Pancreas (tissue), 10 donors: Measurements from ENCODE around the gene F13B. TPM values are rescaled to one million over a fixed set of nuclear protein-coding genes. Genes with fewer than 3 reads are reported as not detected.

Source experiments
- ATAC-seq, 4 donors: fragments of 200-7000 bp; cut with Tn5 transposase; one replicate each; pipeline versions ENCODE4 v1.8.0 to v1.9.1; 2020; ENCODE audit warnings: mild to moderate bottlenecking in 4 of 4, moderate library complexity in 4 of 4
- DNase-seq, 6 donors: peaks; one replicate each; pipeline ENCODE4 v3.0.0-alpha.2; 2020
- FAIRE-seq: peaks from 2 replicates; lab custom pipeline; 2012; peaks lifted over from hg19 to GRCh38; lab: Jason Lieb, UNC
- H3K27ac ChIP-seq, 4 donors: fragments of 200-600 bp; sonication (generic); 1 replicate in 3 of 4; 2 replicates in 1 of 4; pipeline versions ENCODE4 v1.5.0 to v1.8.0; 2020
- H3K27me3 ChIP-seq, 4 donors: fragments of 200-600 bp; one replicate each; pipeline ENCODE4 v1.8.0; 2021
- H3K36me3 ChIP-seq, 3 donors: fragments of 200-600 bp; sonication (generic) in 1 of 3; one replicate each; pipeline versions ENCODE4 v1.5.0 to v1.8.0; 2020 to 2021
- H3K4me1 ChIP-seq, 3 donors: fragments of 200-600 bp; one replicate each; pipeline ENCODE4 v1.8.0; 2021
- H3K4me3 ChIP-seq, 4 donors: fragments of 200-600 bp; sonication (generic) in 2 of 4; one replicate each; pipeline versions ENCODE4 v1.5.0 to v1.8.0; 2020 to 2021
- H3K9me3 ChIP-seq, 4 donors: fragments of 200-600 bp; one replicate each; pipeline ENCODE4 v1.8.0; 2021
- CTCF ChIP-seq, 4 donors: fragments of 200-600 bp; sonication (generic) in 3 of 4; IDR thresholded peaks; one replicate each; pipeline versions ENCODE4 v1.5.0 to v1.8.0; 2021; ENCODE audit warnings: antibody characterized with exemption in 4 of 4
- WGBS, 2 donors: extraction: QIAGEN DNeasy Blood & Tissue Kit; methylation state at CpG; one replicate each; pipeline ENCODE4 v1.1.7; 2013; 5-methylcytosine and 5-hydroxymethylcytosine counted together
- intact Hi-C, 3 donors: fragments of 100-400 bp; cut with DNase I; formaldehyde crosslinking; loops; one replicate each; pipeline versions ENCODE4 v1.11.1 to v1.14.2; 2022
- polyA plus RNA-seq, 2 donors: library from polyadenylated mRNA; stranded (reverse); fragments of 200-250 nt; gene quantifications; one replicate each; pipeline ENCODE4 v1.2.3, GENCODE V29; 2013
- total RNA-seq, 6 donors: library from RNA; stranded (reverse); fragmentation: NEBNext Ultra II Directional in 4 of 6; extraction: Animal tissue kit (Norgen Biotek cat#: 25700) in 4 of 6; gene quantifications; one replicate each; pipeline versions ENCODE4 v1.2.1 to v1.2.4, GENCODE V29; 2021 to 2023
- donor health status: healthy with polysubstance abuse.
- donor health status: DM: no; HTN: no; CAD: no; lungs with moderate emphysema.
- donor health status: DM: no; HTN: no; CAD: no.
- donor health status: control.
- donor health status: control.
- donor health status: Bipolar disorder and iron deficiency.
- donor health status: DM: yes; HTN: yes; CAD: no.
- donor health status: DM: no; HTN: no; CAD: no.
- donor health status: DM: no; HTN: no; CAD: no.
- donor health status: DM: yes; HTN: yes; CAD: no.

Gene F13B
- total and polyA plus RNA-seq, 8 donors = not detected

- Histone ChIP-seq H3K36me3 (no peaks in the 10 kb centered on the region), H3K27ac (no peak overlapping the region), H3K9me3 (no peaks in the 10 kb centered on the region), H3K4me1 (no peaks in the 10 kb centered on the region), H3K4me3 (no peak overlapping the region), H3K27me3 (no peaks in the 10 kb centered on the region)
- DNase-seq = no peak
- ATAC-seq = no peak
- TF ChIP-seq CTCF (IDR thresholded peaks at IDR 0.05) = no peak
- 59 to 71% methylated on average over 2 of the region's 2 CpGs for WGBS, 2 donors
- FAIRE-seq = no peak
- intact Hi-C loops = no loop called here
These were observed 3.8 kb downstream of the F13B start for GRCh38 chr1:197063212-197063611.

- H3K27me3 ChIP-seq = no peaks in the 10 kb centered on the region
- no peak overlapping the region for H3K4me3 ChIP-seq
- H3K9me3 ChIP-seq = no peaks in the 10 kb centered on the region
- no peaks in the 10 kb centered on the region for H3K36me3 ChIP-seq
- no peak for TF ChIP-seq CTCF (IDR thresholded peaks at IDR 0.05)
- intact Hi-C loops = no loop called here
- no peaks in the 10 kb centered on the region for H3K4me1 ChIP-seq
- ATAC-seq (no peak), FAIRE-seq (no peak), DNase-seq (no peak)
- 61 to 89% methylated on average over 2 of the region's 2 CpGs for WGBS, 2 donors
- no peak overlapping the region for H3K27ac ChIP-seq
These were observed 4.4 kb downstream of the F13B start for GRCh38 chr1:197062692-197063091.

- ATAC-seq (no peak), FAIRE-seq (no peak), DNase-seq (no peak)
- Histone ChIP-seq H3K36me3 (no peaks in the 10 kb centered on the region), H3K9me3 (no peaks in the 10 kb centered on the region), H3K27ac (no peak overlapping the region), H3K4me1 (no peaks in the 10 kb centered on the region), H3K27me3 (no peaks in the 10 kb centered on the region), H3K4me3 (no peak overlapping the region)
- intact Hi-C loops = no loop called here
- no peak for TF ChIP-seq CTCF (IDR thresholded peaks at IDR 0.05)
These were observed 18.0 kb downstream of the F13B start for GRCh38 chr1:197049100-197049499.

- no peak for TF ChIP-seq CTCF (IDR thresholded peaks at IDR 0.05)
- WGBS, 2 donors = 56 to 66% methylated on average over 2 to 4 of the region's 4 CpGs
- H3K27me3 ChIP-seq = no peaks in the 10 kb centered on the region
- intact Hi-C loops = no loop called here
- no peak for FAIRE-seq
- no peak for ATAC-seq
- no peak for DNase-seq
- H3K36me3 ChIP-seq = no peaks in the 10 kb centered on the region
- H3K9me3 ChIP-seq = no peaks in the 10 kb centered on the region
- no peak overlapping the region for H3K27ac ChIP-seq
- H3K4me3 ChIP-seq = no peak overlapping the region
- H3K4me1 ChIP-seq = no peaks in the 10 kb centered on the region
These were observed 24.3 kb downstream of the F13B start for GRCh38 chr1:197042676-197043341.

GRCh38 chr1:197041486-197042353, 25.3 kb downstream of the F13B start:
- Histone ChIP-seq H3K4me3 (no peak overlapping the region), H3K27ac (no peak overlapping the region), H3K9me3 (no peaks in the 10 kb centered on the region), H3K4me1 (no peaks in the 10 kb centered on the region), H3K36me3 (no peaks in the 10 kb centered on the region), H3K27me3 (no peaks in the 10 kb centered on the region)
- 64 to 74% methylated on average over 7 of the region's 7 CpGs for WGBS, 2 donors
- no peak for FAIRE-seq
- ATAC-seq = no peak
- intact Hi-C loops = no loop called here
- no peak for TF ChIP-seq CTCF (IDR thresholded peaks at IDR 0.05)
- DNase-seq = no peak
